ENCODE measurements around the gene RBMS3.

DNA sequence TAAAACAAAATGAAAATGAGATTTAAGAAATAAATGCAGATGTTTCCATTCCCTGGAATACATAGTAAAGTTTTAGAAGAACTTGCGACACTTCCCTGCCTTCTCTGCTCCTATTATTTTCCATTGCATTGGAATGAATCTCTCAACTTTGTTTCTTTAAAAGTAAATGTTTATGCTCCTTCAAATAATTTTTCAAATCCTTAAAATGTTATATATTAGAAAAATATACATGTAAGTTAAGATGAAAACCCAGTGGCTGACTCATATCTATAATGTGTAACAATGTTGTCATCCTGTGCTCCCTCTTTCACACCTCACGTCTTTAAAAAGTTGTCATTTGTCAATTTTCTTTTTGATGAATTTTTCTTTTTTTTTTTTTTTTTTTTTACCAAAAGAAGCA lies 3.6 kb downstream of the RBMS3 start:
- TF ChIP-seq, protein P1, sequence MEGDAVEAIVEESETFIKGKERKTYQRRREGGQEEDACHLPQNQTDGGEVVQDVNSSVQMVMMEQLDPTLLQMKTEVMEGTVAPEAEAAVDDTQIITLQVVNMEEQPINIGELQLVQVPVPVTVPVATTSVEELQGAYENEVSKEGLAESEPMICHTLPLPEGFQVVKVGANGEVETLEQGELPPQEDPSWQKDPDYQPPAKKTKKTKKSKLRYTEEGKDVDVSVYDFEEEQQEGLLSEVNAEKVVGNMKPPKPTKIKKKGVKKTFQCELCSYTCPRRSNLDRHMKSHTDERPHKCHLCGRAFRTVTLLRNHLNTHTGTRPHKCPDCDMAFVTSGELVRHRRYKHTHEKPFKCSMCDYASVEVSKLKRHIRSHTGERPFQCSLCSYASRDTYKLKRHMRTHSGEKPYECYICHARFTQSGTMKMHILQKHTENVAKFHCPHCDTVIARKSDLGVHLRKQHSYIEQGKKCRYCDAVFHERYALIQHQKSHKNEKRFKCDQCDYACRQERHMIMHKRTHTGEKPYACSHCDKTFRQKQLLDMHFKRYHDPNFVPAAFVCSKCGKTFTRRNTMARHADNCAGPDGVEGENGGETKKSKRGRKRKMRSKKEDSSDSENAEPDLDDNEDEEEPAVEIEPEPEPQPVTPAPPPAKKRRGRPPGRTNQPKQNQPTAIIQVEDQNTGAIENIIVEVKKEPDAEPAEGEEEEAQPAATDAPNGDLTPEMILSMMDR (conservative IDR thresholded peaks at IDR 0.05; ENCODE audit: low read depth in 2 of 2) = no peak
- TF ChIP-seq NANOG (IDR thresholded peaks at IDR 0.05; ENCODE audit: borderline replicate concordance) (no peak), POLR2AphosphoS5 (IDR thresholded peaks at IDR 0.05; ENCODE audit: low read depth) (no peak), EZH2 (IDR thresholded peaks at IDR 0.05; ENCODE audit: low read depth, unreplicated experiment) (no peak), ZNF114 (CRISPR knock-in tag; IDR thresholded peaks at IDR 0.05) (no peak), EZH2phosphoT487 (IDR thresholded peaks at IDR 0.05; ENCODE audit: unreplicated experiment) (no peak)
